ENCODE results near the gene BICRA.
A peak's percentile ranks its signal among the peaks of the same experiment; 100 is the strongest.
"Not testable (repeated sequence)": the region's sequence is repeated elsewhere in the genome, so short reads cannot be mapped to it uniquely, and the experiment has no call there.

BICRA gene

GRCh38 chr19:47573071-47574026 is 35.6 kb upstream of the BICRA start, which contains the start of gene ZNF541:
ZNF541 (minus strand) TSS chr19:47573148; CDS start chr19:47555856, 17,292 bp downstream.
- peak; percentile 7 for DNase-seq (ENCODE audit: extremely low read depth, low read depth)
- TF ChIP-seq CTCF (IDR thresholded peaks at IDR 0.05; ENCODE audit: low read depth, low read length) = no peak

GRCh38 chr19:47580397-47580796 is 28.5 kb upstream of the BICRA start:
- DNase-seq (ENCODE audit: extremely low read depth, low read depth) = no peak
- no peak for TF ChIP-seq CTCF (IDR thresholded peaks at IDR 0.05; ENCODE audit: low read depth, low read length)

GRCh38 chr19:47581605-47582319 is 27.2 kb upstream of the BICRA start:
- DNase-seq (ENCODE audit: extremely low read depth, low read depth) = no peak
- TF ChIP-seq CTCF (IDR thresholded peaks at IDR 0.05; ENCODE audit: low read depth, low read length) = no peak

- peak; percentile 25 for DNase-seq (ENCODE audit: extremely low read depth, low read depth)
- no peak for TF ChIP-seq CTCF (IDR thresholded peaks at IDR 0.05; ENCODE audit: low read depth, low read length)
Observed at GRCh38 chr19:47582320-47582909, 26.5 kb upstream of the BICRA start.

- DNase-seq (ENCODE audit: extremely low read depth, low read depth) = not testable (repeated sequence)
Observed at GRCh38 chr19:47583161-47583560, 25.8 kb upstream of the BICRA start.

GRCh38 chr19:47587295-47587694 is 21.6 kb upstream of the BICRA start:
- no peak for TF ChIP-seq CTCF (IDR thresholded peaks at IDR 0.05; ENCODE audit: low read depth, low read length)
- DNase-seq (ENCODE audit: extremely low read depth, low read depth) = no peak

- no peak for DNase-seq (ENCODE audit: extremely low read depth, low read depth)
- no peak for TF ChIP-seq CTCF (IDR thresholded peaks at IDR 0.05; ENCODE audit: low read depth, low read length)
Observed at GRCh38 chr19:47589824-47590223, 19.1 kb upstream of the BICRA start.

All from AG09319 (cell line).